Heart right ventricle (tissue), 16 donors: ENCODE results near the gene NENF. TPM values are rescaled to one million over a fixed set of nuclear protein-coding genes. Genes with fewer than 3 reads are reported as not detected.
A peak's percentile ranks its signal among the peaks of the same experiment; 100 is the strongest.
"Not testable (repeated sequence)": the region's sequence is repeated elsewhere in the genome, so short reads cannot be mapped to it uniquely, and the experiment has no call there.

Source experiments
- ATAC-seq, 8 donors: fragments of 200-7000 bp; cut with Tn5 transposase; one replicate each; pipeline ENCODE4 v1.9.1; 2020; ENCODE audit warnings: mild to moderate bottlenecking in 8 of 8, moderate library complexity in 8 of 8, moderate number of reproducible peaks in 1 of 8
- DNase-seq, 2 donors: peaks; one replicate each; pipeline ENCODE4 v3.0.0-alpha.2; 2020
- H3K27ac ChIP-seq, 10 donors: fragments of 200-600 bp; sonication (generic) in 2 of 10; one replicate each; pipeline versions ENCODE4 v1.5.0 to v1.8.0; 2020 to 2022; ENCODE audit warnings: mild to moderate bottlenecking in 3 of 10
- H3K27me3 ChIP-seq, 7 donors: fragments of 200-600 bp; one replicate each; pipeline ENCODE4 v1.8.0; 2021 to 2022; ENCODE audit warnings: mild to moderate bottlenecking in 2 of 7
- H3K36me3 ChIP-seq, 9 donors: fragments of 200-600 bp; sonication (generic) in 1 of 9; one replicate each; pipeline versions ENCODE4 v1.5.0 to v1.8.0; 2020 to 2022; ENCODE audit warnings: mild to moderate bottlenecking in 2 of 9
- H3K4me1 ChIP-seq, 9 donors: fragments of 200-600 bp; sonication (generic) in 1 of 9; one replicate each; pipeline versions ENCODE4 v1.5.0 to v1.8.0; 2020 to 2022; ENCODE audit warnings: mild to moderate bottlenecking in 4 of 9
- H3K4me3 ChIP-seq, 10 donors: fragments of 200-600 bp; sonication (generic) in 2 of 10; one replicate each; pipeline versions ENCODE4 v1.5.0 to v1.8.0; 2020 to 2022; ENCODE audit warnings: mild to moderate bottlenecking in 7 of 10, moderate library complexity in 2 of 10
- H3K9me3 ChIP-seq, 11 donors: fragments of 200-600 bp in 10 of 11; sonication (generic) in 2 of 11; one replicate each; pipeline versions ENCODE4 v1.5.0 to v1.8.0; 2013 to 2022; ENCODE audit warnings: mild to moderate bottlenecking in 2 of 11, control low read depth in 1 of 11, moderate library complexity in 1 of 11
- CTCF ChIP-seq, 9 donors: fragments of 200-600 bp; sonication (generic) in 2 of 9; IDR thresholded peaks; one replicate each; pipeline versions ENCODE4 v1.5.0 to v1.8.0; 2021 to 2022; ENCODE audit warnings: antibody characterized with exemption in 9 of 9, mild to moderate bottlenecking in 5 of 9, moderate library complexity in 1 of 9
- WGBS, 2 donors: extraction: QIAGEN DNeasy Blood & Tissue Kit; methylation state at CpG; one replicate each; pipeline ENCODE4 v1.1.7; 2013; ENCODE audit warnings: inconsistent platforms in 1 of 2; 5-methylcytosine and 5-hydroxymethylcytosine counted together
- intact Hi-C, 10 donors: fragments of 100-400 bp; cut with DNase I; formaldehyde crosslinking; loops; one replicate each; pipeline versions ENCODE4 v1.11.1 to v1.14.2; 2022
- long read RNA-seq, 3 donors: library from polyadenylated mRNA; unstranded; transcript quantifications; one replicate each; pipeline ENCODE4 v2.0.0, GENCODE V29; 2020 to 2021
- polyA plus RNA-seq, 2 donors: library from polyadenylated mRNA; stranded (reverse); fragments of 200-250 nt; gene quantifications; one replicate each; pipeline ENCODE4 v1.2.3, GENCODE V29; 2013
- total RNA-seq, 10 donors: library from RNA; stranded (reverse); fragmentation: NEBNext Ultra II Directional in 3 of 10; extraction: Animal tissue kit (Norgen Biotek cat#: 25700) in 3 of 10; gene quantifications; one replicate each; pipeline versions ENCODE4 v1.2.1 to v1.2.4, GENCODE V29; 2021 to 2023
- donor health status: Arrhythmogenic right ventricular cardiomyopathy.
- donor health status: ischemic (EF 13 %, LVEDD 7.1; RV severe dilation, severe dysfunction).
- donor health status: healthy with polysubstance abuse.
- donor health status: DM: no; HTN: yes; CAD: no.
- donor health status: DM: no; HTN: no; CAD: no.
- donor health status: ischemic (EF 25% LVEDD 6.9; RV normal size, moderate dysfunction).
- donor health status: ischemic (EF 25% LVEDD 5.7; RV mildly dilated, moderate dysfunction).
- donor health status: healthy.
- donor health status: DM: yes; HTN: yes; CAD: no.
- donor health status: Ischemic cardiomyopathy.
- donor health status: ischemic (EF 35%, LVEDD 5.7; RV mildly dilated, moderate dysfunction).
- donor health status: nonischemic (EF 11% LVEDD 7.7; RV severe dilation, severe dysfunction).
- donor health status: DM: yes; HTN: yes; CAD: no.
- donor health status: PGD.
- donor health status: ischemic (EF 29% LVEDD 5.4; RV normal size, mild dysfunction).
- donor health status: nonischemic (EF 23%, LVEDD 6.1; RV moderate dilation, normal function).

The NENF gene
- total RNA-seq (100 to 1,000 TPM in 6 of 10 donors, 10 to 100 TPM in 4; 91.8 to 163 (median 112) TPM), polyA plus RNA-seq (100 to 1,000 TPM; 117 to 241 TPM)
- long read RNA-seq, donor 1, transcript NENF-201 (4 exons, 949 nt): major isoform, 161 of 183 reads
- long read RNA-seq, donor 1, transcript NENF-204 (3 exons, 845 nt): minor isoform, 6 of 183 reads
- long read RNA-seq, donor 1, partial matches to known transcripts: 14 of 183 reads
- long read RNA-seq, donor 1, other reads (novel, unspliced or antisense): 0 of 183 reads
- long read RNA-seq, donor 2, transcript NENF-204 (3 exons, 845 nt): minor isoform, 6 of 213 reads
- long read RNA-seq, donor 2, transcript NENF-201 (4 exons, 949 nt): major isoform, 189 of 213 reads
- long read RNA-seq, donor 2, partial matches to known transcripts: 14 of 213 reads
- long read RNA-seq, donor 2, other reads (novel, unspliced or antisense): 4 of 213 reads
- long read RNA-seq, donor 3, partial matches to known transcripts: 1 of 3 reads
- long read RNA-seq, donor 3, other reads (novel, unspliced or antisense): 0 of 3 reads

- H3K36me3 ChIP-seq: no peaks in the 10 kb centered on the region
- WGBS, 2 donors: 1% methylated on average over 76 to 85 of the region's 86 CpGs
- peak within 1 kb of the TSS; percentile 71 to 98 (median 85) for H3K4me3 ChIP-seq
- no peaks in the 10 kb centered on the region for H3K27me3 ChIP-seq
- H3K9me3 ChIP-seq: no peaks in the 10 kb centered on the region
- intact Hi-C loops: loop anchor here in 1 of 10 donors (2.0 kb wide), 1 partner anchor 18 kb away; the partner anchor contains the start of gene PACC1
- peaks cover 0 to 40% (median 20%) of the 10 kb centered on the region in 9 donors for H3K4me1 ChIP-seq
- peak within 1 kb of the TSS; percentile 66 to 94 (median 88) for H3K27ac ChIP-seq
- peak; percentile 85 to 90 for DNase-seq
- peak; percentile 99 to 100 (median 99) for ATAC-seq
- TF ChIP-seq CTCF (IDR thresholded peaks at IDR 0.05): no peak
These were observed at the start of gene NENF for GRCh38 chr1:212432661-212433576. NENF (plus strand) TSS chr1:212432920; CDS start chr1:212432944, 24 bp downstream.

DNA sequence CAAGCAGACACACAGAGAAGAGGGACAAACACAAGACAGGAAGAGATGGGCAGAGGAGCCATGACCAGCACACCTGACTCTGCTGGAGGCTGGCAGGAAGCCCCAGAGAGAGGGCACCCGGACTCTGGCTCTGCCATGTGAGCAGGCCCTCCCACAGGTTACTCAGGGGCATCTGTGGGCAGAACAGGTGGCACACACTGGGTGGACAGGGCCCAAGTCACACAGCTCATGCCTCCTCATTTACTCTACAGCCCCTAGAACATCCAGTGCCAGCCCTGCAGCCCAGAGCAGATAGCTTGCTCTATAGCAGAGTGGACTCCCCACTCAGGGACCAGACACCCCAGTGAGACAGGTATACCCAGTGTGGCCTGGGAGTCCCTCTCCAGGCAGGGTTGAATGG lies 46.7 kb upstream of the NENF start:
- DNase-seq (no peak), ATAC-seq (no peak)
- 75 to 83% methylated on average over 1 of the region's 1 CpG for WGBS, 2 donors
- no peak for TF ChIP-seq CTCF (IDR thresholded peaks at IDR 0.05)
- no peak overlapping the region for H3K27ac ChIP-seq
- intact Hi-C loops: no loop called here
- H3K4me1 ChIP-seq: no peaks in the 10 kb centered on the region
- peaks cover 0 to 44% (median 17%) of the 10 kb centered on the region in 9 donors for H3K36me3 ChIP-seq
- H3K9me3 ChIP-seq: peaks cover 0 to 21% (median 5%) of the 10 kb centered on the region in 11 donors
- H3K27me3 ChIP-seq: no peaks in the 10 kb centered on the region
- H3K4me3 ChIP-seq: no peak overlapping the region

DNA sequence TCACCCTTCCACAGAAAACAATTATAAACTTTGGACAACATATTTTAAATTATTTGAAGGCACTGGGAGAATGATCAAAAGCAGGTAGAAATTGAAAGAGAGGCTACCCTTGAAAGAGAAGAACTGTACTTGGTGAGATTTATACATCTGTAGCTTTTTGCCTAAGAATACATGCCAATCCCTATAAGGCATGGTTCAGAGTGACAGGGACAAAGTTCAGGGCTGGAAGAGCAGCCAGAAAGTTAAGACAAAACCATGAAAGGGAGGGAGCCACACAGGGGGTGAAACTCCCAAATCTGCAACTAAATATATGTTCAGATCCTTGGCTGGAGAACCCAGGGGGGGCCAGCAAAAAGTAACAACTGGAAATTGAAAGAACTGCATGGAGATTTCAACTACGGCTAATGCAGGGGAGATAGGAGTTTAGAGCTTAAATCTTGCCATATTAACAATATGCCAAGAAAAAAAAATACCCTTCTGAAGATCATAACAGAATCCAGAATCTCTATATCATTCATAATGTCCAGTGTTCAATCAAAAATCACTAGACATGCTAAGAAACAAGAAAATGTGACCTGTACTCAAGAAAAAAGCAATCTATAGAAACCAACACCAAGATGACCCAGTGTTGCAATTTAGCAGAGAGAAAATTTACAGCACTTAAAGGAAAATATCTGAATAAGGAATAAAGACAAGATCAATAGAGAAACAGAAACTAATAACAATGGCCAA lies 43.6 kb upstream of the NENF start:
- no peaks in the 10 kb centered on the region for H3K27me3 ChIP-seq
- intact Hi-C loops: no loop called here
- 98 to 100% methylated on average over 1 of the region's 1 CpG for WGBS, 2 donors

GRCh38 chr1:212395678-212396437 lies 36.9 kb upstream of the NENF start:
- DNase-seq, H3K27ac ChIP-seq, H3K27me3 ChIP-seq, ATAC-seq, H3K4me1 ChIP-seq, H3K4me3 ChIP-seq, intact Hi-C loops, H3K36me3 ChIP-seq: not testable (repeated sequence)
- H3K9me3 ChIP-seq: peaks cover 0 to 39% (median 10%) of the 10 kb centered on the region in 11 donors
- 92 to 95% methylated on average over 5 of the region's 6 CpGs for WGBS, 2 donors

More for the DNA sequence above, 43.6 kb upstream of the NENF start:
- Histone ChIP-seq H3K4me3 (no peak overlapping the region), H3K36me3 (peaks cover 0 to 27% (median 12%) of the 10 kb centered on the region in 9 donors), H3K27ac (no peak overlapping the region), H3K9me3 (peaks cover 0 to 30% (median 5%) of the 10 kb centered on the region in 11 donors), H3K4me1 (no peaks in the 10 kb centered on the region)
- ATAC-seq (no peak), DNase-seq (no peak)
- TF ChIP-seq CTCF (IDR thresholded peaks at IDR 0.05): no peak
